Mesodermal cell (in vitro differentiated cells): ENCODE results near the gene RTN4RL1. TPM values are rescaled to one million over a fixed set of nuclear protein-coding genes. Genes with fewer than 3 reads are reported as not detected.

Experiments used
- H3K27ac ChIP-seq: 2 replicates; pipeline ENCODE4 v1.7.0; 2013; ENCODE audit warnings: mild to moderate bottlenecking, low read depth, low read length, moderate library complexity; ENCODE audit not compliant: severe bottlenecking
- H3K36me3 ChIP-seq: 2 replicates; pipeline ENCODE4 v1.7.1; 2013; ENCODE audit warnings: mild to moderate bottlenecking, low read length, moderate library complexity; ENCODE audit not compliant: control insufficient read depth, insufficient read depth
- H3K4me1 ChIP-seq: one replicate; pipeline ENCODE4 v1.7.1; 2013; ENCODE audit warnings: mild to moderate bottlenecking, low read length; ENCODE audit not compliant: insufficient read depth, control insufficient read depth, poor library complexity, severe bottlenecking
- H3K4me3 ChIP-seq: 2 replicates; pipeline ENCODE4 v1.7.0; 2013; ENCODE audit warnings: low read length, control low read depth, mild to moderate bottlenecking; ENCODE audit not compliant: insufficient read depth, poor library complexity, severe bottlenecking; ENCODE audit errors: extremely low read depth
- H3K9me3 ChIP-seq: 2 replicates; pipeline ENCODE4 v1.7.1; 2013; ENCODE audit warnings: mild to moderate bottlenecking, low read length, moderate library complexity; ENCODE audit not compliant: control insufficient read depth
- WGBS, 2 experiments: methylation state at CpG; one replicate each; pipeline ENCODE4 v1.1.5; 2013; ENCODE audit warnings: missing lambda C conversion rate in 2 of 2; ENCODE audit not compliant: insufficient coverage in 2 of 2; 5-methylcytosine and 5-hydroxymethylcytosine counted together
- polyA plus RNA-seq, 2 experiments: library from polyadenylated mRNA; stranded (reverse); fragments of 50-300 nt; gene quantifications; one replicate each; pipeline ENCODE4 v1.2.3, GENCODE V29; 2013

Gene RTN4RL1, protein sequence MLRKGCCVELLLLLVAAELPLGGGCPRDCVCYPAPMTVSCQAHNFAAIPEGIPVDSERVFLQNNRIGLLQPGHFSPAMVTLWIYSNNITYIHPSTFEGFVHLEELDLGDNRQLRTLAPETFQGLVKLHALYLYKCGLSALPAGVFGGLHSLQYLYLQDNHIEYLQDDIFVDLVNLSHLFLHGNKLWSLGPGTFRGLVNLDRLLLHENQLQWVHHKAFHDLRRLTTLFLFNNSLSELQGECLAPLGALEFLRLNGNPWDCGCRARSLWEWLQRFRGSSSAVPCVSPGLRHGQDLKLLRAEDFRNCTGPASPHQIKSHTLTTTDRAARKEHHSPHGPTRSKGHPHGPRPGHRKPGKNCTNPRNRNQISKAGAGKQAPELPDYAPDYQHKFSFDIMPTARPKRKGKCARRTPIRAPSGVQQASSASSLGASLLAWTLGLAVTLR
- polyA plus RNA-seq (2013, experiment 1 of 2): 0.52 TPM
- polyA plus RNA-seq (2013, experiment 2 of 2): 0.56 TPM

GRCh38 chr17:2025220-2025621 is at the start of gene RTN4RL1:
Gene RTN4RL1 (minus strand): TSS chr17:2025334. CDS start chr17:2024865, 469 bp downstream.
- Histone ChIP-seq H3K4me1 (no peaks in the 10 kb centered on the region), H3K9me3 (no peaks in the 10 kb centered on the region), H3K36me3 (no peaks in the 10 kb centered on the region), H3K27ac (no peak within 1 kb of the TSS), H3K4me3 (peak within 1 kb of the TSS; percentile 42)
- WGBS, 2 experiments: 0 to 1% methylated on average over 21 to 37 of the region's 47 CpGs

- Histone ChIP-seq H3K4me3 (no peak overlapping the region), H3K36me3 (peaks cover 70% of the 10 kb centered on the region), H3K27ac (no peak overlapping the region), H3K9me3 (no peaks in the 10 kb centered on the region), H3K4me1 (peaks cover 23% of the 10 kb centered on the region)
- WGBS, 2 experiments: 93 to 97% methylated on average over 4 to 9 of the region's 10 CpGs
Observed at GRCh38 chr17:2074919-2075318, 49.8 kb upstream of the RTN4RL1 start.

DNA sequence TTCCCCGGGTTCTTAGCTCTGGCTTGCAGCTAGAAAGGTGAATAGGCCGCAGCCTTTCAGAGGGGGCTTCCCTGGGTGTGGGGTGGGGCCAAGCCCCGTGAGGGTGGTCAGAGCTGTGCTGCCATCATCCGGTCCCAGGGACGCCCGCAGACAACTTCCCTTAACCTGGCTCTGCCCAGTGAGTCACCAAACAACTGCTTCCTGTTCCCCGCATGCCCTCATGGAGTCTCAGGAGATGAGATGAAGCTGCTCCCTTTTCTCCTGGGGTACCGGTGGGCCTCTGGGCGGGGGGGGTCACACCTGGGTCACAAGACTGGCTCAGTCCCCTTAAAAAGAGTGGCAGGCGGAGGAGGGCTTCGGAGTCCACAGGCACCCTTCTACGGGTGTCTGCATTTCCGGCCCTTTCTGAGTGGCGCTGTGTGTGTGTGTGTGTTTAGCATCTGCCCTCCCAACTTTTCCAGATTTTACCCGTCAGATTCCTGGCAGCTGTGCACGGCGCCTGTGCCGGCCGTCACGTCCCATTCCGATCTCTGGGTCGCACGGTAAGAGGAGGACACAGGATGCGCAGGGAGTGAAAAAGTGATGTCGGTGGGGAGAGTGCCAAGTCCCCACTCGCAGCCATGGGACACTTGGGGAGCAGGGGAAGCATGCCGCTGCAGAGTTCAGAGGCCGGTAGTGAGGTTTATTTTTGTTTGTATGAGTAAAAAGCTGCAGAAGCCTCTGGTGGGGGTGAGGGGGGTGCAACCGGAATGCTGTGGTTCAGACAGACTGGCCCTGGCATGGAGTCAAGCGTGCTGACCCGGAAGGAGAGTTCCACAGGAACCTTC is 46.5 kb upstream of the RTN4RL1 start:
- no peak overlapping the region for H3K4me3 ChIP-seq
- H3K36me3 ChIP-seq: peaks cover 54% of the 10 kb centered on the region
- no peak overlapping the region for H3K27ac ChIP-seq
- WGBS, 2 experiments: 95 to 96% methylated on average over 23 of the region's 31 CpGs
- H3K4me1 ChIP-seq: peaks cover 50% of the 10 kb centered on the region
- H3K9me3 ChIP-seq: no peaks in the 10 kb centered on the region

GRCh38 chr17:2071024-2071385 is 45.9 kb upstream of the RTN4RL1 start:
- Histone ChIP-seq H3K4me3 (no peak overlapping the region), H3K9me3 (no peaks in the 10 kb centered on the region), H3K27ac (no peak overlapping the region), H3K4me1 (peaks cover 56% of the 10 kb centered on the region), H3K36me3 (peaks cover 54% of the 10 kb centered on the region)
- 95 to 98% methylated on average over 5 to 6 of the region's 6 CpGs for WGBS, 2 experiments

- Histone ChIP-seq H3K4me1 (peaks cover 58% of the 10 kb centered on the region), H3K36me3 (peaks cover 54% of the 10 kb centered on the region)
- WGBS, 2 experiments: 91 to 92% methylated on average over 8 to 13 of the region's 13 CpGs
Observed at GRCh38 chr17:2070241-2071023, 45.3 kb upstream of the RTN4RL1 start.

GRCh38 chr17:2068519-2069051 is 43.5 kb upstream of the RTN4RL1 start:
- Histone ChIP-seq H3K36me3 (peaks cover 61% of the 10 kb centered on the region), H3K9me3 (no peaks in the 10 kb centered on the region), H3K4me3 (no peak overlapping the region), H3K27ac (peak overlapping the region; percentile 89), H3K4me1 (peaks cover 66% of the 10 kb centered on the region)
- WGBS, 2 experiments: 92% methylated on average over 9 to 13 of the region's 15 CpGs

More at GRCh38 chr17:2070241-2071023, 45.3 kb upstream of the RTN4RL1 start:
- Histone ChIP-seq H3K27ac (no peak overlapping the region), H3K4me3 (no peak overlapping the region), H3K9me3 (no peaks in the 10 kb centered on the region)

DNA sequence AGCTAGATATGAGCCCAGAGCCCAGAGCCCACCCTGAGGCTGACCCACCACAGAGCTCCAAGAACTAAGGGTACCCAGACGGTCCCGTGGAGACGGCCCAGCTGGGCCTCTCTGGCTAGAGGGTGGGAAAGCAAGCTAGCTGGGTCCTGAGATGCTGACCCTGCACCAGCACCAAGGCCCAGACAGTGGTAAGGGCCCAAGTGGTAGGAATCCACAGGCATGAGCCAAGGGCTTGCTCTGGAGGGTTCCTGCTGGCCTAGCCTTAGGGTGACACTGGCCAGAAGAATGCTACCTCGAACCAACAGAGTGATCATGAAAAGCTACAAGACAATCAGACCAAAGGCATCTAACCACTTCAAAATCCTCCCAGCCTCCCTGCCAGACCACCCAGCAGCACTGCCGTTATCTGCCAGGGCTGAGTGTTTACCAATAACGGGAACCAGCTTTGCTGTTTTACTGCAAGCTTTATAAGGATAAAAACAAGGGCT is 42.9 kb upstream of the RTN4RL1 start:
- 81 to 82% methylated on average over 6 of the region's 6 CpGs for WGBS, 2 experiments
- Histone ChIP-seq H3K27ac (peak overlapping the region; percentile 89), H3K4me3 (no peak overlapping the region), H3K4me1 (peaks cover 71% of the 10 kb centered on the region), H3K9me3 (no peaks in the 10 kb centered on the region), H3K36me3 (peaks cover 63% of the 10 kb centered on the region)

DNA sequence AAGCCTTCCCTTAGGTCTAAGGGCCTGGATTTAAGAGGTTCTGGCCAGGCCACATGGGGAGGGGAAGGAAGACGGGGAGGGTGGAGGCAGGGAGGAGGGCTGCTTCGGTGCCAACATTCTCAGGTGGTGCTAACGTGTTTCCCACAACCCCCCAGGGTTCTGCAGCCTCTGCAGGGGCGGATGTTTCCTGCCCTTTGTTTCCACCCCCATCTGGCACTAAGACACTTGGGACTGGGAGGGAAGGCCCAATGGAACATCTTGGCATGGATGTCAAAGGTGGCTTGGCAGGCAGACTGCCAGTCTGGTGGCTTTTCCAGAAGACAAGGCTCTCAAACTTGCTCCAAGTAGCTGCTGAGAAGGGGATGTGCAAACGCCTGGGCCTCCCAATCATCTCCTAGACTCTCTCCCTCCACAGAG is 42.5 kb upstream of the RTN4RL1 start:
- Histone ChIP-seq H3K4me1 (peaks cover 75% of the 10 kb centered on the region), H3K4me3 (no peak overlapping the region)
- WGBS, 2 experiments: 75 to 91% methylated on average over 4 of the region's 5 CpGs

DNA sequence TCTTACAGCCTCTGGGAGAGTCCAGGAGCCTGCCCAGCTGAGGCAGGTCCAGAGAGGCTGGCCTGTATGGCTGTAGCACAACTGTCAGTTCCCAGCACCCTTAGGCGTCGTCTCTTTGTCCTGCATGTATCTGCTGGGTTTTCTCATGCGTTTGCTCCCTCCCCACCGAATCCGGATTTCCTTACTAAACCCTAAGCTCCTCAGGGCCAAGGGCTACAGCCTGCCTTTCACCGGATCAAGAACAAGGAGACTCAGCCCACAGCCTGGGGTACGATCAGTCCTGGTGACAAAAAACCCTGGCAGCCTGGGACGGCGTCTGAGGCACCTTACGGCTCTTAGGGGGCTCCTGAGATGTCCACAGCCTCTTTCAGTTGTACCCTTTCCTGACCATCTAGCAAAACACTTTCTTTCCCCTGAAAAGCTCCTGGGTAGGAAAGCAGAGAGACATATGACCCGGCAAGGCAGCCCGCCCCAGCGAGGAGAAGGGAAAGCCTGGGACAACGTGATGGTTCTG is 42.0 kb upstream of the RTN4RL1 start:
- Histone ChIP-seq H3K36me3 (peaks cover 54% of the 10 kb centered on the region), H3K27ac (peak overlapping the region; percentile 53), H3K4me1 (peaks cover 79% of the 10 kb centered on the region), H3K4me3 (no peak overlapping the region), H3K9me3 (no peaks in the 10 kb centered on the region)
- WGBS, 2 experiments: 88 to 92% methylated on average over 11 to 14 of the region's 14 CpGs

More for the DNA sequence above, 42.5 kb upstream of the RTN4RL1 start:
- Histone ChIP-seq H3K27ac (peak overlapping the region; percentile 89), H3K9me3 (no peaks in the 10 kb centered on the region), H3K36me3 (peaks cover 59% of the 10 kb centered on the region)
